ENCODE results near the gene TBC1D20. TPM values are rescaled to one million over a fixed set of nuclear protein-coding genes. Genes with fewer than 3 reads are reported as not detected.

TBC1D20 gene
- total RNA-seq, 1 donor from 2014 or later: 23.3 TPM

- ATAC-seq (no peak), DNase-seq (no peak)
- intact Hi-C loops (cut with micrococcal nuclease): no loop called here
Observed at GRCh38 chr20:427849-428657, 34.3 kb downstream of the TBC1D20 start.

- no peak for ATAC-seq
Observed at GRCh38 chr20:427401-427800, 34.9 kb downstream of the TBC1D20 start.

GRCh38 chr20:426566-426965, 35.8 kb downstream of the TBC1D20 start:
- ATAC-seq: no peak
- intact Hi-C loops (cut with micrococcal nuclease): no loop called here
- no peak for DNase-seq

More at GRCh38 chr20:427401-427800, 34.9 kb downstream of the TBC1D20 start:
- DNase-seq: no peak
- intact Hi-C loops (cut with micrococcal nuclease): no loop called here

DNA sequence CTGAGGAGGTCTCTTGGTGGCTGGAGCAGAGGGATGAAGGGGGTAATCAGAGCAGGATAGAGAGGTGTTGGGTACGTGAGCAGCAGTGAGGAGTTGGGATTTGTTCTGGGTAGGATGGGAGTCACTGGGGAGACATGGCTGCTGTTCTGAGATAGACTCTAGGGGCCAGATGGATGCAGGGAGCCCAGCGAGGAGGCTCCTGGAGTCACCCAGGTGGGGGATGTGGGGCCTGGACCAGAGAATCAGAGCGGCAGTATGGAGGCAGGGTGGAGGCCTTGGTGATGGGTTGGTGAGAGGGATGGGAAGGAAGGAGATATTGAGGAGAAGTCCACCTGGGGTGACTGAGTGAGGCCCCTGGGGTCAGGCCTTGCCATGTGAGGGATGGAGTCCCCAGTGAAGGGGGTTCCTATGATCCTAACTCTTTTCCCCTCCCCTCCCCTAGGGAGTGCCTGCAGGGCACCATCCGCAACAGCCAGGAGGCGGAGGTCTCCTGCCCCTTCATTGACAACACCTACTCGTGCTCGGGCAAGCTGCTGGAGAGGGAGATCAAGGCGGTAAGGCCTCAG, 40.6 kb downstream of the TBC1D20 start:
- intact Hi-C loops (cut with micrococcal nuclease): no loop called here
- DNase-seq (no peak), ATAC-seq (no peak)

DNA sequence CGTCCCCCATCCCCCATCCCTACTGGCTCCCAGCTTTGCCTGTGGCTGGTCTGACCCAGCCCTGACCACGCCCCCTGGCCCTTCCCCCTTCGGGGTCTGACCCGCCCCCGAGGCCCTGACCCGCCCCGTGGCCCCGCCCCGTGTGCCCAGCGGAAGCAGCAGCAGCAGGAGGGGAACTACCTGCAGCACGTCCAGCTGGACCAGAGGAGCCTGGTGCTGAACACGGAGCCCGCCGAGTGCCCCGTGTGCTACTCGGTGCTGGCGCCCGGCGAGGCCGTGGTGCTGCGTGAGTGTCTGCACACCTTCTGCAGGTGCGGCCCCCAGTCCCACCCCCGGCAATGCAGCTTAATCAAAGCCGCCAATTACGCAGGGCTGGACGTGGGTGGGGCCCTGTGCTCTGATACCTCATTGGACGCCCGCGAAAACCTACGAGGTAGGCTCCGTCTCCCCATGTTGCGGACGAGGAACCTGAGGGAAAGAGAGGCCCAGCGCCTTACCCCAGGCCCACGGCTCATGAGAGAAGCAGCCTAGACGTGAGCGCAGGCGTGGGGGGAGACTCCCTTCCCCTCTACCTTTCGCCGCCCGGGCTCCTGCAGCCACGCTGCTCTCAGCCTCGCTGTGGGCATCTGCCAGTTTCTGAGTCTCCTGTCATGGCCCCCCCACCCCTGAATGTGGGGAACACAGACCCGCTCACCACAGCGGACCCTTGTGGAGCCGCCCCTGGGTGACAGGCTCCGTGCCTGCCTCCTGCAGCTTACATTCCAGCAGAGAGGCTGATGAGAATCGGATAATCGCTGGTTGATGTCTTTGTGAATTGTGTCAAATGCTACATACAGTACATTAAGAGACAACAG, 41.4 kb downstream of the TBC1D20 start:
- ATAC-seq (peak; percentile 16), DNase-seq (no peak)
- intact Hi-C loops (cut with micrococcal nuclease): no loop called here

DNA sequence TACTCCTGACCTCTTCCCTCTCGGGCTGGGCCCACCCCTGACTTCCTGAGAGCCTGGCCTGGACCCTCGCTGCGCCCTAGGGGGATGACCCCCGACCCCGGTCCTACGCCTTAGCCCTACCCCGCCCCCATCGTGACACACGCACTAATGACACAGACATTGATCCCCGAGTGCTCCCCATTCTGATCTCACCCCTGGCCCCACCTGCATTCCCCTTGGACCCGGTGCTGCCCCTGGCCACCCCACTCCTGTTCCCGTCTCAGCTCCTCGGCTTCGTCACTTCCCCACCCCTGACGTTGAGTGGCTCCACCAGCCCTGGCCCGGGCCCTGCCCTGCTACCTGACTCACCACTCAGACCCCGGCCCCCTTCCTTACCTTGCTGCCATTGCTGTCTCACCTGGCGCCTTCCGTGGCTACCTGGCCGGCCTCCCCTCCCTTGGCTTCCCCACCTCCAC, 42.1 kb downstream of the TBC1D20 start:
- no peak for DNase-seq
- no peak for ATAC-seq
- intact Hi-C loops (cut with micrococcal nuclease): no loop called here

DNA sequence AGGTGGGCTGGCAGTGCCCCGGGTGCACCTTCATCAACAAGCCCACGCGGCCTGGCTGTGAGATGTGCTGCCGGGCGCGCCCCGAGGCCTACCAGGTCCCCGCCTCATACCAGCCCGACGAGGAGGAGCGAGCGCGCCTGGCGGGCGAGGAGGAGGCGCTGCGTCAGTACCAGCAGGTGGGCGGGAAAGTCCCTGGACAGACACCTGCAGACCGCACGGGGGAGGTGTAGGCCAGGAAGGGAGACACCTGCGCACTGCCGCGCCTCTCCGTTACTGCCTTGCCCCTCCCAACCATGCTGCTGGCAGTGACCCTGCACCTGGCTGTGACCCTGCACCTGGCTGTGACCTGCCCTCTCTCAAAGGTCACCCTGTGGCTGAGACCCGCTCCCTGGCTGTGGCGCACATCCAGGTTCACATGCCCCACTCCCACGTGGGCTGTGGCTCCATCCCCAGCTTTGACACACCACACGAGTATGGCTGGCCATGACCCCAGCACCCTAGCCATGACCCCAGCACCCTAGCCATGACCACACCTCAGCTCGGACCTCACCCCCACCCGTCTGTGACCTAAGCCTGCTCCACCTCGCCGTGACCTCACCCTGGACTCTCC, 42.7 kb downstream of the TBC1D20 start:
- intact Hi-C loops (cut with micrococcal nuclease): no loop called here

GRCh38 chr20:418858-419365, 43.4 kb downstream of the TBC1D20 start:
- ATAC-seq (no peak), DNase-seq (no peak)
- intact Hi-C loops (cut with micrococcal nuclease): no loop called here

More for the DNA sequence above, 42.7 kb downstream of the TBC1D20 start:
- DNase-seq (no peak), ATAC-seq (no peak)

DNA sequence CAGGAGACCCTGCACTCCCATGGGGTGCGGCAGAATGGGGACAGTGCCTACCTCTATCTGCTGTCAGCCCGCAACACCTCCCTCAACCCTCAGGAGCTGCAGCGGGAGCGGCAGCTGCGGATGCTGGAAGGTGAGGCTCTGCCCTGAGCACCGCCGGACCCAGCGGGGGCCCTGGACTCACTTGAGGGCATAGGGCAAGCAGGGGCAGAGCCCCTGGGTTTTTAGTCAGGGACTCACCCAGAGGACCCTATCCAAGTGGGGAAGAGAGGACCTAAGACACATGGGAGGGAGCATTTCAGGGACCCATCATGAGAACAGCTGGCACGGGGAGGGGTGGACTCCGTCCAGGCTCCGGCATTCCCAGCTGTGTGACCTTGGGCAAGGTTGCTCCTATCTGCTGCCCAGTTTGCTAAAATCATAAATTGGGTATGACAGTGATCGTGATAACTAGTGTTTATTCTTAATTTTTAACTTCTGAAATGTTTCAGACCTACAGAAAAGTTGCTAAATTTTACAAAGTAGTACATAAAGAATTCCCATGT, 44.5 kb downstream of the TBC1D20 start:
- ATAC-seq (peak; percentile 26), DNase-seq (no peak)
- intact Hi-C loops (cut with micrococcal nuclease): no loop called here

DNA sequence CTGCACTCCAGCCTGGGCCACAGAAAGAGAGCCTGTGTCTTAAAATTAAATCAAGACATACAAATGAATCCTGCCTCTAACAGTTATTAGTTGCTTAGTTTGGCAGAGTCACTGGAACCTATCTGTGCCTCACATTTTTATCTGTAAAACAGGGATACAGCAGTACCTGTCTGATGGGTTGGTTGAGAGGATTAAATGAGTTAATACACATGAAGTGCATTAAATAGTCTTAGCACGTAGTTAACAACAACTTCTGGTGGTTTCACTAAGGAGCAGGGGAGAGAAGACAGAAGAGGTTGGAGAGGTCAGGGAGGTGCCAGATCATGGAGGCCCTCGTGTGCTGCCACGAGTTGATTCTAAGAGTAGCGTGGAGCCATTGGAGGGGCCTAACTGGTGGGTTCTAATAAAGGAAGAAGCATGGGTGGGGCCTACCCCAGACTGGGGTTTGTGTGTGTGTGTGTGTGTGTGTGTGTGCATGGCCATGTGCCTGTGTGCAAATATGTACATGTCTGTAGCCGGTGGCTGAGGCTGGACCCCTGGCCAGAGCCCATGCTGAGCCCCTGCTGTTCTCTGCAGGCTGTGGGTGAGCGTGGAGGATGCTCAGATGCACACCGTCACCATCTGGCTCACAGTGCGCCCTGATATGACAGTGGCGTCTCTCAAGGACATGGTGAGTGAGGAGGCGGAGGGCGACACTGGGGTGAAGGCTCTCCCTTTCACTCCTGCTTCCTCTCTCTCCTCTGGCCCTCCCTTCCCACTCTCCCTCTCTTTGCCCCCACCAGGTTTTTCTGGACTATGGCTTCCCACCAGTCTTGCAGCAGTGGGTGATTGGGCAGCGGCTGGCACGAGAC, 45.2 kb downstream of the TBC1D20 start:
- DNase-seq (no peak), ATAC-seq (no peak)
- intact Hi-C loops (cut with micrococcal nuclease): no loop called here

DNA sequence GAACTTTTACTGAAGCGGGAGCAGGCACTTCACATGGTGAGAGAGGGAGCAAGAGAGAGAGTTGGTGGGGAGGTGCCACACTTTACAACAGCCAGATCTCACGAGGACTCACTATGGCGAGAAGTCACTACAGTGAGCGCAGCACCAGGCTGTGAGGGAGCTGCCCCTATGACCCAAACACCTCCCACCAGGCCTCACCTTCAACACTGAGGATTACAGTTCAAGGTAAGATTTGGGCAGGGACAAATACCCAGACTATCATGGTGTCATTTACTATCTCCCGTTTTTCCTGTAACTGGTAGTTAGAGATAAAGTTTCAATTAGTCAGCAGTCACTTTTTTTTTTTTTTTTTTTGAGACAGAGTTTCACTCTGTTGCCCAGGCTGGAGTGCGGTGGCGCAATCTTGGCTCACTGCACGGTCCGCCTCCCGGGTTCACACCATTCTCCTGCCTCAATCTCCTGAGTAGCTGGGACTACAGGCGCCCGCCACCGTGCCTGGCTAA, 46.5 kb downstream of the TBC1D20 start:
- DNase-seq: no peak
- intact Hi-C loops (cut with micrococcal nuclease): no loop called here
- ATAC-seq: no peak

DNA sequence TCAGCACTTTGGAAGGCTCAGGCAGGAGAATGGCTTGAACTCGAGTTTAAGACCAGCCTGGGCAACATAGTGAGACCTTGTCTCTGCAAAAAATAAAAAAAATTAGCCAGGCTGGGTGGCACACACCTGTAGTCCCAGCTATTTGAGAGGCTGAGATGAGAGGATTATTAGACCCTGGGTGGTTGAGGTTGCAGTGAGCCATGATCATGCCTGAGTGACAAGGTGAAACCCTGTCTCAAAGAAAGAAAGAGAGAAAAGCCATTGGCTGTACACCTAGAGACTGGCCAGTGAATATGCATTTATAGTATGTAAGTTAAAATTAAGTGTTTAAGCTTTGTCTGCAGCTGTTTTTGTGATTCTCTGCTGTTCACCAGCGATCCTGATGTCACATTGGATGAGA, 48.2 kb downstream of the TBC1D20 start:
- DNase-seq: no peak
- no peak for ATAC-seq
- intact Hi-C loops (cut with micrococcal nuclease): no loop called here

GRCh38 chr20:412081-412480, 50.3 kb downstream of the TBC1D20 start:
- ATAC-seq: no peak
- intact Hi-C loops (cut with micrococcal nuclease): no loop called here
- DNase-seq: no peak

DNA sequence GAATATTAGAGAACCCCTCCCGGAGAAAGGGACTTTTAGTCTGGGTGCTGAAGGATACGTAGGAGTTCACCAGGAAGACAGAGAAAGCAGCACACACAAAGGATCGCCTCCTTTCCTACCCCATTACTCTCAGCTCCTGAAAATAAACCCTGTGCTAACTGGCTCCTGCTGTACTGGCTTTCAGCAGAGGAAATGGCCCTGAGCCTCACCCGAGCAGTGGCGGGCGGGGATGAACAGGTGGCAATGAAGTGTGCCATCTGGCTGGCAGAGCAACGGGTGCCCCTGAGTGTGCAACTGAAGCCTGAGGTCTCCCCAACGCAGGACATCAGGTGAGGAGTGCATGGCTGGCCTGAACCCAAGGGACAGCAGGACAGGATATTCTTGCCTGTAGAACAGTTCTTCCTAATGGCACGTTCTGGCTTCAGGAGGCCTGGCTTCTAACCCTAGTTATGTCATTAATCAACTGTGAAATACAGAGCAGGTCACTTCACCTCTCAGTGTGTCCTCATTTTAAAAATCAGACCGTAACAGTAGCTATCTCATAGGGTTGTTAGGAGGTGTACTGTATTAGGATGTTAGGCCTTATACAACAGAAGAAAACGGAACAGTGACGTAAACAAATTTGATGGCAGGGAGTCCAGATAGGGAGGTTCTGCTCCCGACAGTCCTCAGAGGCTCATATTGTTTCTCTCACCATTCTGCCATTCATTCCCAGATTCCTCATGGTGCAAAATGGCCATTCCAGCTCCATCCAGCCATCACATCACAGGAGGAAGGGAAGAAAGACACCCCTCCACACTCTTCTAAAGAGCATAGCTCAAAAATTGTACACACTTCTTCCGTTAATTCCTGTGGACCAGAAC, 52.4 kb downstream of the TBC1D20 start:
- ATAC-seq: no peak
- DNase-seq: no peak
- intact Hi-C loops (cut with micrococcal nuclease): no loop called here

DNA sequence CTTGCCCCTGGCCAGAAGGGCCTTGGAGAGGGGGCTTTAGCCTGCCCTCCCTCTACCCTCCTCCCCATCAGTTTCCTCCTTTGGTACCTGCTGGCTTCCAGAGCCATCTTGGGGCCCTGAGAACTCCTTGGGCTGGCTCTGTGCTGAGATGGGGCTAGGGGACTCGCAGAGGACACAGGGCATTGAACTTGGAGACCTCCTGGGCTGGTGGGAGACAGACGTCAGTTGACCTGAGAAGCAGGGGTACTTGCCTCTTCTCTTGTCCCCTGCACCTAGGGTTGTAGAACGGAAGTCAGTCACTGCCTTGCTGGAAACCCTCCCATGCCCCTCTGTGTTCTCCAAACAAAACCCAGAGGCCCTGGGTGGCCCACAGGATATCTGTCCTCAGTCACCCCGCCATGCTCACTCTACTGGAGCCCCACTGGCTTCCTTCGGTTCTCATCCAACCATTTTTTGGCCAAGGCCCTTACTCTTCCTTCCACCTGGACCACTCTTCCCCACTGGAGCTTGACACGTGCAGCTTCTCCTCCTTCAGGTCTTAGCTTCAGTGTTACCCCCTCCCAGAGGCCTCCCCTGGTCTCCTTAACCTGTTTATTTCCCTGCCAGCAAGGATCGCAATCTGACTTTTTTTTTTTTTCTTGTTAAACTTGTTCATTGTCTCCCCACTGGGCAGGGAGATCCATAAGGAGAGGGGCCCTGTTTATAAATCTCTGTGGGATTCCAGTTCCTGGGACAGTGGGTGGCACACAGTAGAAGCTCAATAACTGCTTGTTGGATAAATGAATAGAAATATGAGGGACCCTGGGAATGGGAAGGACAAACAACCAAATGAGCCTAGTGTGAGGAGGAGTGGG, 53.3 kb downstream of the TBC1D20 start:
- ATAC-seq (no peak), DNase-seq (no peak)
- intact Hi-C loops (cut with micrococcal nuclease): no loop called here

Measured in left ventricle myocardium superior (tissue), 1 donor.